Neural cell (in vitro differentiated cells): Measurements from ENCODE around the gene TUBA4B.

ENCODE experiments used
- CTCF ChIP-seq: fragments of 450-650 bp; IDR thresholded peaks from 2 replicates; pipeline ENCODE4 v1.5.1; 2014; ENCODE audit warnings: antibody characterized with exemption, mild to moderate bottlenecking, moderate library complexity; ENCODE audit not compliant: poor library complexity, severe bottlenecking
- EP300 ChIP-seq: fragments of 450-650 bp; conservative IDR thresholded peaks from 2 replicates; pipeline ENCODE4 v1.6.1; 2014; ENCODE audit warnings: antibody characterized with exemption, mild to moderate bottlenecking, moderate library complexity; ENCODE audit not compliant: poor library complexity, severe bottlenecking
- POLR2AphosphoS5 ChIP-seq: IDR thresholded peaks from 2 replicates; pipeline ENCODE4 v1.6.1; 2012
- RAD21 ChIP-seq: fragments of 450-650 bp; conservative IDR thresholded peaks from 2 replicates; pipeline ENCODE4 v1.6.1; 2014; ENCODE audit warnings: antibody characterized with exemption, mild to moderate bottlenecking, moderate library complexity
- SMC3 ChIP-seq: fragments of 450-650 bp; conservative IDR thresholded peaks from 2 replicates; pipeline ENCODE4 v1.6.1; 2014; ENCODE audit warnings: antibody characterized with exemption, mild to moderate bottlenecking, moderate library complexity; ENCODE audit not compliant: poor library complexity
- TAF1 ChIP-seq: IDR thresholded peaks from 2 replicates; pipeline ENCODE4 v1.6.1; 2012; ENCODE audit warnings: low read depth
- TF ChIP-seq, protein P1 (sequence below): IDR thresholded peaks from 2 replicates; pipeline ENCODE4 v1.6.1; 2012; ENCODE audit warnings: borderline replicate concordance

GRCh38 chr2:219291910-219292490 is 39.0 kb downstream of the TUBA4B start:
- TF ChIP-seq CTCF, result no peak
- no peak for TF ChIP-seq POLR2AphosphoS5
- no peak for TF ChIP-seq RAD21
- TF ChIP-seq TAF1, result no peak
- TF ChIP-seq SMC3, result no peak
- TF ChIP-seq, protein P1, sequence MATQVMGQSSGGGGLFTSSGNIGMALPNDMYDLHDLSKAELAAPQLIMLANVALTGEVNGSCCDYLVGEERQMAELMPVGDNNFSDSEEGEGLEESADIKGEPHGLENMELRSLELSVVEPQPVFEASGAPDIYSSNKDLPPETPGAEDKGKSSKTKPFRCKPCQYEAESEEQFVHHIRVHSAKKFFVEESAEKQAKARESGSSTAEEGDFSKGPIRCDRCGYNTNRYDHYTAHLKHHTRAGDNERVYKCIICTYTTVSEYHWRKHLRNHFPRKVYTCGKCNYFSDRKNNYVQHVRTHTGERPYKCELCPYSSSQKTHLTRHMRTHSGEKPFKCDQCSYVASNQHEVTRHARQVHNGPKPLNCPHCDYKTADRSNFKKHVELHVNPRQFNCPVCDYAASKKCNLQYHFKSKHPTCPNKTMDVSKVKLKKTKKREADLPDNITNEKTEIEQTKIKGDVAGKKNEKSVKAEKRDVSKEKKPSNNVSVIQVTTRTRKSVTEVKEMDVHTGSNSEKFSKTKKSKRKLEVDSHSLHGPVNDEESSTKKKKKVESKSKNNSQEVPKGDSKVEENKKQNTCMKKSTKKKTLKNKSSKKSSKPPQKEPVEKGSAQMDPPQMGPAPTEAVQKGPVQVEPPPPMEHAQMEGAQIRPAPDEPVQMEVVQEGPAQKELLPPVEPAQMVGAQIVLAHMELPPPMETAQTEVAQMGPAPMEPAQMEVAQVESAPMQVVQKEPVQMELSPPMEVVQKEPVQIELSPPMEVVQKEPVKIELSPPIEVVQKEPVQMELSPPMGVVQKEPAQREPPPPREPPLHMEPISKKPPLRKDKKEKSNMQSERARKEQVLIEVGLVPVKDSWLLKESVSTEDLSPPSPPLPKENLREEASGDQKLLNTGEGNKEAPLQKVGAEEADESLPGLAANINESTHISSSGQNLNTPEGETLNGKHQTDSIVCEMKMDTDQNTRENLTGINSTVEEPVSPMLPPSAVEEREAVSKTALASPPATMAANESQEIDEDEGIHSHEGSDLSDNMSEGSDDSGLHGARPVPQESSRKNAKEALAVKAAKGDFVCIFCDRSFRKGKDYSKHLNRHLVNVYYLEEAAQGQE, result no peak
- TF ChIP-seq EP300, result no peak
